HG03457 (cell line): ENCODE data around the gene ARHGEF25.
A peak's percentile ranks its signal among the peaks of the same experiment; 100 is the strongest.
"Not testable (repeated sequence)": the region's sequence is repeated elsewhere in the genome, so short reads cannot be mapped to it uniquely, and the experiment has no call there.

Experiments used
- ATAC-seq: cut with Tn5 transposase; IDR thresholded peaks from one replicate; pipeline ENCODE4 v1.9.1; 2021; ENCODE audit warnings: moderate number of reproducible peaks; ENCODE audit not compliant: unreplicated experiment

ARHGEF25 gene

GRCh38 chr12:57584690-57585089 lies 26.5 kb upstream of the ARHGEF25 start:
- no peak for ATAC-seq

GRCh38 chr12:57585156-57585555 lies 26.1 kb upstream of the ARHGEF25 start:
- ATAC-seq, result no peak

- no peak for ATAC-seq
Measured at GRCh38 chr12:57586128-57586527, 25.1 kb upstream of the ARHGEF25 start.

GRCh38 chr12:57586832-57587429 lies 24.3 kb upstream of the ARHGEF25 start:
- ATAC-seq, result no peak

- ATAC-seq, result not testable (repeated sequence)
Measured at GRCh38 chr12:57588951-57589610, 22.2 kb upstream of the ARHGEF25 start.

- ATAC-seq, result no peak
Measured at GRCh38 chr12:57590479-57590863, 20.8 kb upstream of the ARHGEF25 start.

GRCh38 chr12:57590864-57591781 lies 20.1 kb upstream of the ARHGEF25 start, which contains the start of gene PIP4K2C:
TSS of gene PIP4K2C (plus strand) at chr12:57591192. CDS start at chr12:57591290, 98 bp downstream.
- ATAC-seq, result peak; percentile 75

GRCh38 chr12:57591782-57592325 lies 19.4 kb upstream of the ARHGEF25 start:
- no peak for ATAC-seq

GRCh38 chr12:57592551-57593165 lies 18.6 kb upstream of the ARHGEF25 start:
- ATAC-seq, result no peak

- no peak for ATAC-seq
Measured at GRCh38 chr12:57593187-57593586, 18.0 kb upstream of the ARHGEF25 start.

GRCh38 chr12:57600395-57600794 lies 10.8 kb upstream of the ARHGEF25 start:
- ATAC-seq, result no peak

GRCh38 chr12:57602544-57602943 lies 8.7 kb upstream of the ARHGEF25 start:
- no peak for ATAC-seq

GRCh38 chr12:57603324-57603723 lies 7.9 kb upstream of the ARHGEF25 start:
- no peak for ATAC-seq

GRCh38 chr12:57603815-57604453 lies 7.3 kb upstream of the ARHGEF25 start:
- no peak for ATAC-seq

GRCh38 chr12:57604454-57604991 lies 6.7 kb upstream of the ARHGEF25 start, which contains the start of gene DTX3:
TSS of gene DTX3 (plus strand) at chr12:57604824. CDS start at chr12:57606518, 1,694 bp downstream.
- ATAC-seq, result no peak

- no peak for ATAC-seq
Measured at GRCh38 chr12:57604992-57605810, 6.0 kb upstream of the ARHGEF25 start.

GRCh38 chr12:57605811-57606311 lies 5.4 kb upstream of the ARHGEF25 start:
- ATAC-seq, result no peak

GRCh38 chr12:57606399-57606798 lies 4.8 kb upstream of the ARHGEF25 start:
- no peak for ATAC-seq

GRCh38 chr12:57606821-57607220 lies 4.4 kb upstream of the ARHGEF25 start:
- ATAC-seq, result no peak
